IMR-90 (cell line): ENCODE results near the gene STAT1. TPM values are rescaled to one million over a fixed set of nuclear protein-coding genes. Genes with fewer than 3 reads are reported as not detected.

ENCODE experiments used
- ATAC-seq: fragments of 200-7000 bp; cut with Tn5 transposase; 2 replicates; pipeline ENCODE4 v1.9.1; 2020; ENCODE audit warnings: low read depth, mild to moderate bottlenecking, moderate library complexity
- BruUV-seq: library from RNA; stranded (reverse); fragments of 400-500 nt; replicated peaks from 2 replicates; lab custom pipeline; 2021; lab: Mats Ljungman, UMichigan
- CTCF ChIA-PET: fragments of 300-600 bp; formaldehyde crosslinking; extraction: SDS; loops from one replicate; lab custom pipeline; 2021; ENCODE audit warnings: antibody characterized with exemption; lab: Yijun Ruan, JAX
- POLR2A ChIA-PET: fragments of 300-600 bp; sonication (Branson Sonifier 250); formaldehyde crosslinking; loops from one replicate; lab custom pipeline; 2022; ENCODE audit warnings: antibody characterized with exemption; ENCODE audit not compliant: unreplicated experiment; lab: Charles Lee
- DNase-seq: peaks from one replicate; pipeline ENCODE4 v3.0.0; 2013
- H2AFZ ChIP-seq: replicated peaks from 2 replicates; pipeline ENCODE3; 2013; ENCODE audit warnings: low read length, mild to moderate bottlenecking; ENCODE audit not compliant: poor library complexity
- H2AK5ac ChIP-seq: 2 replicates; pipeline ENCODE4 v1.6.1; 2013; ENCODE audit warnings: low read depth, low read length, inconsistent platforms
- H2AK9ac ChIP-seq: replicated peaks from 2 replicates; pipeline ENCODE3; 2013; ENCODE audit warnings: mild to moderate bottlenecking, low read depth, low read length, moderate library complexity; ENCODE audit not compliant: poor library complexity
- H2BK120ac ChIP-seq: 2 replicates; pipeline ENCODE4 v1.6.1; 2013; ENCODE audit warnings: low read depth, low read length, inconsistent platforms
- H2BK15ac ChIP-seq: 3 replicates; pipeline ENCODE4 v1.6.1; 2013; ENCODE audit warnings: low read depth, low read length, inconsistent platforms
- H2BK20ac ChIP-seq: 2 replicates; pipeline ENCODE4 v1.6.1; 2013; ENCODE audit warnings: low read depth, mild to moderate bottlenecking, inconsistent platforms, low read length, moderate library complexity
- H2BK5ac ChIP-seq: 2 replicates; pipeline ENCODE4 v1.6.1; 2013; ENCODE audit warnings: mild to moderate bottlenecking, low read depth, low read length, inconsistent platforms; ENCODE audit not compliant: poor library complexity, severe bottlenecking
- H3K14ac ChIP-seq: replicated peaks from 2 replicates; pipeline ENCODE4 v1.6.1; 2013; ENCODE audit warnings: low read depth, low read length, inconsistent platforms
- H3K18ac ChIP-seq: 2 replicates; pipeline ENCODE4 v1.6.1; 2013; ENCODE audit warnings: low read depth, low read length, control low read depth
- H3K23ac ChIP-seq: 2 replicates; pipeline ENCODE4 v1.6.1; 2013; ENCODE audit warnings: low read depth, low read length, inconsistent platforms
- H3K27ac ChIP-seq: 2 replicates; pipeline ENCODE4 v1.5.1; 2013; ENCODE audit warnings: mild to moderate bottlenecking, control low read depth, low read length; ENCODE audit not compliant: insufficient read depth
- H3K27me3 ChIP-seq: 2 replicates; pipeline ENCODE4 v1.6.1; 2013; ENCODE audit warnings: low read length; ENCODE audit not compliant: control insufficient read depth, insufficient read depth
- H3K36me3 ChIP-seq: 2 replicates; pipeline ENCODE4 v1.6.1; 2013; ENCODE audit warnings: low read length, mixed read lengths; ENCODE audit not compliant: control insufficient read depth, insufficient read depth
- H3K4ac ChIP-seq: 2 replicates; pipeline ENCODE4 v1.6.1; 2013; ENCODE audit warnings: low read depth, low read length, inconsistent platforms
- H3K4me1 ChIP-seq: 2 replicates; pipeline ENCODE4 v1.6.1; 2013; ENCODE audit warnings: low read length, mixed read lengths; ENCODE audit not compliant: control insufficient read depth, insufficient read depth
- H3K4me2 ChIP-seq: 2 replicates; pipeline ENCODE4 v1.6.1; 2013; ENCODE audit warnings: low read depth, mild to moderate bottlenecking, control low read depth, low read length, moderate library complexity
- H3K4me3 ChIP-seq: 2 replicates; pipeline ENCODE4 v1.5.1; 2013; ENCODE audit warnings: low read depth, mild to moderate bottlenecking, control low read depth, low read length, moderate library complexity; ENCODE audit not compliant: insufficient read depth
- H3K56ac ChIP-seq: 2 replicates; pipeline ENCODE4 v1.6.1; 2013; ENCODE audit warnings: low read length, inconsistent platforms; ENCODE audit not compliant: insufficient read depth; ENCODE audit errors: extremely low read depth
- H3K79me1 ChIP-seq, 2 experiments: 2 replicates each; pipeline ENCODE4 v1.6.1; 2013; ENCODE audit warnings: low read length in 2 of 2, inconsistent platforms in 1 of 2, low read depth in 1 of 2
- H3K9ac ChIP-seq: 2 replicates; pipeline ENCODE4 v1.6.1; 2013; ENCODE audit warnings: low read depth, low read length, control low read depth
- H3K9me1 ChIP-seq: 2 replicates; pipeline ENCODE4 v1.6.1; 2013; ENCODE audit warnings: low read length, inconsistent platforms; ENCODE audit not compliant: insufficient read depth
- H3K9me3 ChIP-seq: 2 replicates; pipeline ENCODE4 v1.6.1; 2013; ENCODE audit warnings: low read length; ENCODE audit not compliant: control insufficient read depth, insufficient read depth
- H4K20me1 ChIP-seq: 2 replicates; pipeline ENCODE4 v1.6.1; 2013; ENCODE audit warnings: low read length, inconsistent platforms; ENCODE audit not compliant: insufficient read depth
- H4K5ac ChIP-seq: 2 replicates; pipeline ENCODE4 v1.6.1; 2013; ENCODE audit warnings: mild to moderate bottlenecking, low read depth, low read length, control low read depth
- H4K8ac ChIP-seq, 2 experiments: 2 replicates each; pipeline ENCODE4 v1.6.1; 2013; ENCODE audit warnings: low read depth in 2 of 2, low read length in 2 of 2, control low read depth in 1 of 2, inconsistent platforms in 1 of 2
- H4K91ac ChIP-seq: 2 replicates; pipeline ENCODE4 v1.6.1; 2013; ENCODE audit warnings: low read depth, low read length, inconsistent platforms; ENCODE audit not compliant: insufficient read depth
- BHLHE40 ChIP-seq: fragments of 150-350 bp; IDR thresholded peaks from 2 replicates; pipeline ENCODE4 v1.6.1; 2016; ENCODE audit warnings: mild to moderate bottlenecking, low read depth, low read length
- CEBPB ChIP-seq: IDR thresholded peaks from 2 replicates; pipeline ENCODE4 v1.6.1; 2012; ENCODE audit warnings: low read depth, low read length, improper control_type of control experiment
- CHD1 ChIP-seq: IDR thresholded peaks from 2 replicates; pipeline ENCODE4 v1.6.1; 2012; ENCODE audit warnings: low read depth, low read length, improper control_type of control experiment
- FOS ChIP-seq: fragments of 150-350 bp; IDR thresholded peaks from 2 replicates; pipeline ENCODE4 v1.6.1; 2016; ENCODE audit warnings: low read depth, low read length
- MAFK ChIP-seq: IDR thresholded peaks from 2 replicates; pipeline ENCODE4 v1.6.1; 2012; ENCODE audit warnings: low read depth, low read length, improper control_type of control experiment
- MAZ ChIP-seq: IDR thresholded peaks from 2 replicates; pipeline ENCODE4 v1.6.1; 2012; ENCODE audit warnings: low read depth, mild to moderate bottlenecking, low read length, improper control_type of control experiment, moderate library complexity, borderline replicate concordance
- MXI1 ChIP-seq: IDR thresholded peaks from 2 replicates; pipeline ENCODE4 v1.6.1; 2012; ENCODE audit warnings: low read depth, mild to moderate bottlenecking, low read length, moderate library complexity, borderline replicate concordance
- NFE2L2 ChIP-seq: fragments of 150-350 bp; IDR thresholded peaks from 2 replicates; pipeline ENCODE4 v1.6.1; 2016; ENCODE audit warnings: low read depth, mild to moderate bottlenecking, low read length
- POLR2A ChIP-seq: IDR thresholded peaks from 2 replicates; pipeline ENCODE4 v1.6.1; 2012; ENCODE audit warnings: mild to moderate bottlenecking, low read depth, low read length
- RAD21 ChIP-seq: IDR thresholded peaks from 2 replicates; pipeline ENCODE4 v1.6.1; 2012; ENCODE audit warnings: low read length, improper control_type of control experiment
- RCOR1 ChIP-seq: IDR thresholded peaks from 2 replicates; pipeline ENCODE4 v1.6.1; 2012; ENCODE audit warnings: mild to moderate bottlenecking, low read length, improper control_type of control experiment; ENCODE audit not compliant: insufficient replicate concordance
- SMC3 ChIP-seq: fragments of 150-350 bp; IDR thresholded peaks from 2 replicates; pipeline ENCODE4 v1.6.1; 2016; ENCODE audit warnings: low read depth, mild to moderate bottlenecking, antibody characterized with exemption, low read length, moderate library complexity
- WGBS, 2 experiments: methylation state at CpG; one replicate each; pipeline versions ENCODE4 v1.1.5 to v1.1.7; 2013; ENCODE audit warnings: missing lambda C conversion rate in 2 of 2; ENCODE audit not compliant: insufficient read length in 1 of 2; ENCODE audit errors: extremely low coverage in 2 of 2; 5-methylcytosine and 5-hydroxymethylcytosine counted together
- dilution Hi-C: fragments of 300-500 bp; cut with HindIII; formaldehyde crosslinking; loops from one replicate; pipeline ENCODE4 v1.14.3; 2018; ENCODE audit warnings: low sequenced_read_pairs; ENCODE audit not compliant: unreplicated experiment
- in situ Hi-C: fragments of 300-500 bp; cut with MboI; formaldehyde crosslinking; loops from 3 replicates; pipeline ENCODE4 v1.14.3; 2019; ENCODE audit warnings: low sequenced_read_pairs, inconsistent platforms, mixed read lengths
- intact Hi-C: fragments of 100-400 bp; cut with micrococcal nuclease; formaldehyde crosslinking; loops from 2 replicates; pipeline ENCODE4 v1.10.0; 2022
- polyA plus RNA-seq, 3 experiments: library from polyadenylated mRNA; depleted of rRNA; stranded (reverse); fragments of >200 nt; gene quantifications; 2 replicates each; pipeline ENCODE4 v1.2.3, GENCODE V29; 2012; ENCODE audit warnings: low replicate concordance in 1 of 3
- total RNA-seq: library from RNA; depleted of rRNA; stranded (reverse); fragments of >200 nt; gene quantifications from 2 replicates; pipeline ENCODE4 v1.2.3, GENCODE V29; 2012
- TF ChIP-seq, protein P1 (sequence below): conservative IDR thresholded peaks from 2 replicates; pipeline ENCODE4 v1.5.1; 2012; ENCODE audit warnings: mild to moderate bottlenecking, low read depth, low read length, improper control_type of control experiment
- TF ChIP-seq, protein P2 (sequence below): fragments of 150-350 bp; IDR thresholded peaks from 2 replicates; pipeline ENCODE4 v1.6.1; 2017; ENCODE audit warnings: mild to moderate bottlenecking, antibody characterized with exemption, low read length, low read depth
- TF ChIP-seq, protein P3 (sequence below): fragments of 150-350 bp; IDR thresholded peaks from 2 replicates; pipeline ENCODE4 v1.6.1; 2016; ENCODE audit warnings: low read depth, mild to moderate bottlenecking, low read length, moderate library complexity, borderline replicate concordance

STAT1 gene
- total and polyA plus RNA-seq, 2 of the 4 experiments (the other 2 are of a cell fraction), result 43.2 to 67.9 TPM

DNA sequence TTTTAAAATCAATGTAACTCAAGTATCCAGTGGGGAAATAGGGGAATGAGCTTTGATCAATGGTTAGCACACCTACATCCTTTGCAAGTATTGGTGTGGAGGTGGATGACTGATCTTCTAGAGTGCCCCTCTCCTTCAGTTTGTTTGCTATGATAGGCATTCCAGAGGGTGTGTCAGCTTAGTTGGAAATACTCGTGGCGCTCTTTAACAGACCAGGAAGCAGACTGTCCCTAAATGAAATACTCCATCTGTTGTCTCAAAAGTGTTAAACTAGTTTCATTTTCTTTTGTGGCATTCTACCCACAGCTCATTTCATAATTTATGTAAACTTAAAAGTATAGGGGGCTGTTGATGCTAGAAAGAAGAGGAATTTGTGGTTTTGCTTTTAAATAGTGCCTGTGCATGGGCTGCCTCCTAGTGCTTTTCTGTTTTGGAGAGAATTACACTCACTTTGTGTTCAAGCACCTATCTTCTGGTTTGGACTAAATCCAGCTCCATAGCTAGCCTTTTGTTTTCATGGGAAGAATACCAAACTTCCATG lies 66.2 kb downstream of the STAT1 start:
- ChIA-PET CTCF (interaction anchor here (1.2 to 1.5 kb wide), 3 partner anchors 9 to 98 kb away, joined by 3 to 4 read pairs (median 3); no protein-coding TSS in a partner anchor), POLR2A (interaction anchor here (0.7 kb wide), 1 partner anchor 135 kb away, joined by 3 read pairs; no protein-coding TSS in a partner anchor)
- 0 out of 2 replicates have a peak overlapping the region, but pooled peaks have one; percentile 16 for H3K56ac ChIP-seq
- ATAC-seq (peak; percentile 75), DNase-seq (peak; percentile 81)
- no peaks in the 10 kb centered on the region for H3K9me3 ChIP-seq
- H4K20me1 ChIP-seq, result no peaks in the 10 kb centered on the region; the same call in 1 of the 2 replicates
- H3K4me1 ChIP-seq, result peaks cover 4% of the 10 kb centered on the region
- H3K9me1 ChIP-seq, result peaks cover 9% of the 10 kb centered on the region; the same call in 1 of the 2 replicates
- intact Hi-C loops (loop anchor here (5.0 kb wide), 1 partner anchor 165 kb away; no protein-coding TSS in a partner anchor), in situ Hi-C loops (no loop called here), dilution Hi-C loops (no loop called here)
- no peak overlapping the region; the same call in 1 of the 2 replicates for H3K4ac ChIP-seq
- H4K8ac ChIP-seq, result no peak overlapping the region; a peak in 1 of 4 replicates
- no peak overlapping the region for H3K9ac ChIP-seq
- no peak overlapping the region for H2BK20ac ChIP-seq
- H2BK120ac ChIP-seq, result no peak overlapping the region
- no peak overlapping the region for H2AK9ac ChIP-seq
- peak overlapping the region; percentile 62 for H2BK5ac ChIP-seq
- H3K18ac ChIP-seq, result no peak overlapping the region
- H3K4me3 ChIP-seq, result no peak overlapping the region
- no CpG with 5 or more reads among the region's 2 CpGs for WGBS, 2 experiments
- H3K4me2 ChIP-seq, result peak overlapping the region; percentile 85
- no peak overlapping the region for H4K5ac ChIP-seq
- no peak overlapping the region for H3K23ac ChIP-seq
- H2BK15ac ChIP-seq, result no peak overlapping the region
- H3K79me1 ChIP-seq, result no peaks in the 10 kb centered on the region
- no peaks in the 10 kb centered on the region for H3K36me3 ChIP-seq
- H2AK5ac ChIP-seq, result no peak overlapping the region
- H3K27me3 ChIP-seq, result no peaks in the 10 kb centered on the region
- H3K27ac ChIP-seq, result no peak overlapping the region
- H3K14ac ChIP-seq, result no peak overlapping the region
- no peak overlapping the region for H4K91ac ChIP-seq
- H2AFZ ChIP-seq, result no peak overlapping the region
- no TSS peak for BruUV-seq
- peak; percentile 12; the same call in 1 of the 2 replicates for TF ChIP-seq FOS
- TF ChIP-seq POLR2A, result peak; percentile 16; the same call in 1 of the 2 replicates
- no peak for TF ChIP-seq CHD1
- 0 out of 2 replicates have a peak, but pooled peaks have one; percentile 58 for TF ChIP-seq MXI1
- 0 out of 2 replicates have a peak, but pooled peaks have one; percentile 9 for TF ChIP-seq MAZ
- no peak for TF ChIP-seq NFE2L2
- TF ChIP-seq, protein P1, sequence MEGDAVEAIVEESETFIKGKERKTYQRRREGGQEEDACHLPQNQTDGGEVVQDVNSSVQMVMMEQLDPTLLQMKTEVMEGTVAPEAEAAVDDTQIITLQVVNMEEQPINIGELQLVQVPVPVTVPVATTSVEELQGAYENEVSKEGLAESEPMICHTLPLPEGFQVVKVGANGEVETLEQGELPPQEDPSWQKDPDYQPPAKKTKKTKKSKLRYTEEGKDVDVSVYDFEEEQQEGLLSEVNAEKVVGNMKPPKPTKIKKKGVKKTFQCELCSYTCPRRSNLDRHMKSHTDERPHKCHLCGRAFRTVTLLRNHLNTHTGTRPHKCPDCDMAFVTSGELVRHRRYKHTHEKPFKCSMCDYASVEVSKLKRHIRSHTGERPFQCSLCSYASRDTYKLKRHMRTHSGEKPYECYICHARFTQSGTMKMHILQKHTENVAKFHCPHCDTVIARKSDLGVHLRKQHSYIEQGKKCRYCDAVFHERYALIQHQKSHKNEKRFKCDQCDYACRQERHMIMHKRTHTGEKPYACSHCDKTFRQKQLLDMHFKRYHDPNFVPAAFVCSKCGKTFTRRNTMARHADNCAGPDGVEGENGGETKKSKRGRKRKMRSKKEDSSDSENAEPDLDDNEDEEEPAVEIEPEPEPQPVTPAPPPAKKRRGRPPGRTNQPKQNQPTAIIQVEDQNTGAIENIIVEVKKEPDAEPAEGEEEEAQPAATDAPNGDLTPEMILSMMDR, result peak; percentile 39
- TF ChIP-seq BHLHE40, result peak; percentile 15; the same call in 1 of the 2 replicates
- TF ChIP-seq, protein P2, sequence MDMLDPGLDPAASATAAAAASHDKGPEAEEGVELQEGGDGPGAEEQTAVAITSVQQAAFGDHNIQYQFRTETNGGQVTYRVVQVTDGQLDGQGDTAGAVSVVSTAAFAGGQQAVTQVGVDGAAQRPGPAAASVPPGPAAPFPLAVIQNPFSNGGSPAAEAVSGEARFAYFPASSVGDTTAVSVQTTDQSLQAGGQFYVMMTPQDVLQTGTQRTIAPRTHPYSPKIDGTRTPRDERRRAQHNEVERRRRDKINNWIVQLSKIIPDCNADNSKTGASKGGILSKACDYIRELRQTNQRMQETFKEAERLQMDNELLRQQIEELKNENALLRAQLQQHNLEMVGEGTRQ, result no peak
- TF ChIP-seq RCOR1, result no peak
- TF ChIP-seq CEBPB, result no peak; the same call in 1 of the 2 replicates
- peak; percentile 37 for TF ChIP-seq RAD21
- TF ChIP-seq MAFK, result no peak
- no peak for TF ChIP-seq SMC3
- TF ChIP-seq, protein P3, sequence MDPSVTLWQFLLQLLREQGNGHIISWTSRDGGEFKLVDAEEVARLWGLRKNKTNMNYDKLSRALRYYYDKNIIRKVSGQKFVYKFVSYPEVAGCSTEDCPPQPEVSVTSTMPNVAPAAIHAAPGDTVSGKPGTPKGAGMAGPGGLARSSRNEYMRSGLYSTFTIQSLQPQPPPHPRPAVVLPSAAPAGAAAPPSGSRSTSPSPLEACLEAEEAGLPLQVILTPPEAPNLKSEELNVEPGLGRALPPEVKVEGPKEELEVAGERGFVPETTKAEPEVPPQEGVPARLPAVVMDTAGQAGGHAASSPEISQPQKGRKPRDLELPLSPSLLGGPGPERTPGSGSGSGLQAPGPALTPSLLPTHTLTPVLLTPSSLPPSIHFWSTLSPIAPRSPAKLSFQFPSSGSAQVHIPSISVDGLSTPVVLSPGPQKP, result no peak
